B cell (primary cell): ENCODE data around the gene MVB12B. TPM values are rescaled to one million over a fixed set of nuclear protein-coding genes. Genes with fewer than 3 reads are reported as not detected.

Experiments used
- ATAC-seq: fragments of 200-7000 bp; cut with Tn5 transposase; one replicate; pipeline ENCODE4 v1.10.0; 2021; ENCODE audit warnings: low read depth, mild to moderate bottlenecking, moderate number of reproducible peaks, moderate library complexity
- CTCF ChIA-PET: fragments of 350-600 bp; sonication (Branson Sonifier 250); formaldehyde crosslinking; loops from one replicate; lab custom pipeline; 2021; ENCODE audit warnings: antibody characterized with exemption, inconsistent platforms; lab: Charles Lee
- POLR2A ChIA-PET: fragments of 350-600 bp; sonication (Branson Sonifier 250); formaldehyde crosslinking; loops from one replicate; lab custom pipeline; 2021; ENCODE audit warnings: antibody characterized with exemption; lab: Charles Lee
- DNase-seq: peaks from one replicate; pipeline ENCODE4 v3.0.0; 2013
- H2AFZ ChIP-seq: 2 replicates; pipeline ENCODE4 v1.6.1; 2012; ENCODE audit warnings: mild to moderate bottlenecking, low read depth, low read length; ENCODE audit not compliant: insufficient read depth, poor library complexity, severe bottlenecking
- H3K27ac ChIP-seq, 2 donors: 1 replicate in 1 of 2; 2 replicates in 1 of 2; pipeline ENCODE4 v1.5.1; 2012 to 2013; ENCODE audit warnings: low read length in 2 of 2, mild to moderate bottlenecking in 2 of 2, moderate library complexity in 1 of 2
- H3K27me3 ChIP-seq, 4 experiments: fragments of 200-600 bp in 1 of 4; sonication (generic) in 1 of 4; replicated peaks in 1 of 4; 1 replicate in 2 of 4; 2 replicates in 2 of 4; pipeline versions ENCODE4 v1.6.1 to v1.7.0; 2013 to 2016; ENCODE audit warnings: low read length in 3 of 4, mild to moderate bottlenecking in 2 of 4, mixed read lengths in 1 of 4, moderate library complexity in 1 of 4; ENCODE audit not compliant: insufficient read depth in 4 of 4, control insufficient read depth in 3 of 4; ENCODE audit errors: control extremely low read depth in 1 of 4
- H3K36me3 ChIP-seq, 2 experiments: replicated peaks in 1 of 2; 1 replicate in 1 of 2; 2 replicates in 1 of 2; pipeline versions ENCODE4 v1.6.1 to v1.7.1; 2013; ENCODE audit warnings: low read length in 1 of 2; ENCODE audit not compliant: insufficient read depth in 2 of 2, control insufficient read depth in 1 of 2; ENCODE audit errors: control extremely low read depth in 1 of 2, extremely low read depth in 1 of 2
- H3K4me1 ChIP-seq, 2 donors: fragments of 200-600 bp in 1 of 2; sonication (generic) in 1 of 2; 1 replicate in 1 of 2; 2 replicates in 1 of 2; pipeline versions ENCODE4 v1.5.1 to v1.6.1; 2013 to 2017; ENCODE audit warnings: low read length in 2 of 2; ENCODE audit not compliant: control insufficient read depth in 2 of 2, insufficient read depth in 2 of 2
- H3K4me2 ChIP-seq: replicated peaks from 2 replicates; pipeline ENCODE3; 2012; ENCODE audit warnings: mild to moderate bottlenecking, low read depth, low read length; ENCODE audit not compliant: poor library complexity, severe bottlenecking
- H3K4me3 ChIP-seq, 5 experiments: fragments of 200-600 bp in 1 of 5; sonication (generic) in 1 of 5; 1 replicate in 3 of 5; 2 replicates in 2 of 5; pipeline versions ENCODE4 v1.5.1 to v1.7.0; 2011 to 2016; ENCODE audit warnings: low read length in 4 of 5, mild to moderate bottlenecking in 4 of 5, low read depth in 2 of 5, control low read depth in 1 of 5, moderate library complexity in 1 of 5; ENCODE audit not compliant: insufficient read depth in 1 of 5; ENCODE audit errors: control extremely low read depth in 1 of 5, extremely low read depth in 1 of 5
- H3K79me2 ChIP-seq: fragments of 200-600 bp; sonication (generic); one replicate; pipeline ENCODE4 v1.6.0; 2016; ENCODE audit warnings: low read length; ENCODE audit not compliant: control insufficient read depth, insufficient read depth
- H3K9ac ChIP-seq: fragments of 200-600 bp; sonication (generic); 2 replicates; pipeline ENCODE4 v1.6.1; 2017; ENCODE audit warnings: mild to moderate bottlenecking, low read length, moderate library complexity
- H3K9me3 ChIP-seq, 3 donors: one replicate each; pipeline versions ENCODE4 v1.6.1 to v1.7.1; 2013; ENCODE audit warnings: low read length in 2 of 3; ENCODE audit not compliant: control insufficient read depth in 2 of 3, insufficient read depth in 1 of 3; ENCODE audit errors: control extremely low read depth in 1 of 3
- H4K20me1 ChIP-seq: 2 replicates; pipeline ENCODE4 v1.6.0; 2012; ENCODE audit warnings: mild to moderate bottlenecking, low read length; ENCODE audit not compliant: insufficient read depth, control insufficient read depth, poor library complexity, severe bottlenecking
- H3K27ac Mint-ChIP-seq: one replicate; pipeline ENCODE4 v1.8.0; 2021; ENCODE audit warnings: mixed read lengths
- H3K27me3 Mint-ChIP-seq: one replicate; pipeline ENCODE4 v1.8.0; 2021; ENCODE audit warnings: mixed read lengths
- H3K4me1 Mint-ChIP-seq: one replicate; pipeline ENCODE4 v1.8.0; 2021; ENCODE audit warnings: mixed read lengths
- H3K4me3 Mint-ChIP-seq: one replicate; pipeline ENCODE4 v1.8.0; 2021; ENCODE audit warnings: mixed read lengths
- H3K9me3 Mint-ChIP-seq: one replicate; pipeline ENCODE4 v1.8.0; 2022; ENCODE audit warnings: mixed read lengths; ENCODE audit not compliant: insufficient read depth
- CTCF ChIP-seq: fragments of 200-600 bp; IDR thresholded peaks from one replicate; pipeline ENCODE4 v1.8.0; 2022; ENCODE audit warnings: antibody characterized with exemption, mild to moderate bottlenecking
- EZH2 ChIP-seq: IDR thresholded peaks from 2 replicates; pipeline ENCODE4 v1.6.1; 2012; ENCODE audit warnings: borderline replicate concordance, low read depth, mild to moderate bottlenecking, moderate library complexity, low read length; ENCODE audit not compliant: insufficient read depth, poor library complexity, severe bottlenecking
- WGBS: methylation state at CpG from one replicate; pipeline ENCODE4 v1.1.5; 2013; ENCODE audit warnings: missing lambda C conversion rate; ENCODE audit not compliant: insufficient coverage; 5-methylcytosine and 5-hydroxymethylcytosine counted together
- intact Hi-C: fragments of 100-400 bp; cut with micrococcal nuclease; formaldehyde crosslinking; loops from one replicate; pipeline ENCODE4 v1.10.0; 2022
- polyA plus RNA-seq: library from polyadenylated mRNA; depleted of rRNA; stranded (reverse); fragments of >200 nt; gene quantifications from 2 replicates; pipeline ENCODE4 v1.2.3, GENCODE V29; 2012
- total RNA-seq, 2 donors: library from RNA; stranded (reverse); fragments of 120-200 nt in 1 of 2; gene quantifications; 1 replicate in 1 of 2; 2 replicates in 1 of 2; pipeline versions ENCODE4 v1.2.3 to v1.2.4, GENCODE V29; 2013 to 2022

The MVB12B gene
- total and polyA plus RNA-seq, 2 donors (not counting 1 experiment from before 2014, with no cell fraction given): 1.2 to 9.8 TPM

GRCh38 chr9:126491949-126492348 lies 165.3 kb downstream of the MVB12B start:
- H3K79me2 ChIP-seq: no peaks in the 10 kb centered on the region
- Mint-ChIP-seq H3K27me3 (peaks cover 7% of the 10 kb centered on the region), H3K27ac (no peak overlapping the region), H3K9me3 (no peaks in the 10 kb centered on the region), H3K4me3 (no peak overlapping the region), H3K4me1 (peaks cover 2% of the 10 kb centered on the region)
- ChIA-PET POLR2A (interaction anchor here (1.5 kb wide), 1 partner anchor 22 kb away, joined by 9 read pairs; no protein-coding TSS in a partner anchor), CTCF (interaction anchor here (0.7 to 14.6 kb wide), 51 partner anchors 8 to 1085 kb away, joined by 3 to 420 read pairs (median 6); partner anchors contain the start of gene MVB12B)
- H3K9me3 ChIP-seq: peaks cover 0 to 3% (median 0%) of the 10 kb centered on the region in 3 donors
- no peak overlapping the region for H3K4me2 ChIP-seq
- 88% methylated on average over 7 of the region's 10 CpGs for WGBS
- DNase-seq: no peak
- no peak overlapping the region for H3K27ac ChIP-seq
- H2AFZ ChIP-seq: no peak overlapping the region
- H3K36me3 ChIP-seq: no peaks in the 10 kb centered on the region
- no peak overlapping the region for H3K4me3 ChIP-seq
- H3K27me3 ChIP-seq: peaks cover 0 to 7% (median 2%) of the 10 kb centered on the region in 4 experiments
- intact Hi-C loops: loop anchor here (1.0 to 10.0 kb wide), 7 partner anchors 21 to 1084 kb away; no protein-coding TSS in a partner anchor
- no peak for TF ChIP-seq CTCF
- TF ChIP-seq EZH2: no peak
- no peak overlapping the region for H3K9ac ChIP-seq
- ATAC-seq: no peak
- H4K20me1 ChIP-seq: no peaks in the 10 kb centered on the region
- peaks cover 11 to 14% of the 10 kb centered on the region in 2 donors for H3K4me1 ChIP-seq

GRCh38 chr9:126494264-126494663 lies 167.6 kb downstream of the MVB12B start:
- Mint-ChIP-seq H3K9me3 (no peaks in the 10 kb centered on the region), H3K27ac (no peak overlapping the region), H3K27me3 (peaks cover 7% of the 10 kb centered on the region), H3K4me1 (peaks cover 2% of the 10 kb centered on the region), H3K4me3 (no peak overlapping the region)
- intact Hi-C loops: loop anchor here (10.0 kb wide), 1 partner anchor 939 kb away; no protein-coding TSS in a partner anchor
- CTCF ChIA-PET: interaction anchor here (1.2 to 14.6 kb wide), 4 partner anchors 58 to 1087 kb away, joined by 3 to 420 read pairs (median 48); no protein-coding TSS in a partner anchor
- H3K4me2 ChIP-seq: no peak overlapping the region
- H3K9ac ChIP-seq: no peak overlapping the region
- H4K20me1 ChIP-seq: no peaks in the 10 kb centered on the region
- TF ChIP-seq CTCF: no peak
- H3K36me3 ChIP-seq: no peaks in the 10 kb centered on the region
- ATAC-seq (peak; percentile 18), DNase-seq (no peak)
- no peak overlapping the region for H3K27ac ChIP-seq
- H2AFZ ChIP-seq: no peak overlapping the region
- WGBS: 65% methylated on average over 6 of the region's 6 CpGs
- H3K4me1 ChIP-seq: peaks cover 11 to 19% of the 10 kb centered on the region in 2 donors
- no peak overlapping the region for H3K4me3 ChIP-seq
- POLR2A ChIA-PET: no interaction called here
- H3K9me3 ChIP-seq: peaks cover 0 to 3% (median 0%) of the 10 kb centered on the region in 3 donors
- no peaks in the 10 kb centered on the region for H3K79me2 ChIP-seq
- peaks cover 0 to 14% (median 8%) of the 10 kb centered on the region in 4 experiments for H3K27me3 ChIP-seq
